ENCODE results near the gene KRTCAP2.

The KRTCAP2 gene

GRCh38 chr1:155140630-155140953, 32.5 kb downstream of the KRTCAP2 start:
- TF ChIP-seq CTCF (IDR thresholded peaks at IDR 0.05) = no peak

- TF ChIP-seq CTCF (IDR thresholded peaks at IDR 0.05) = no peak
Measured at GRCh38 chr1:155139895-155140629, 33.0 kb downstream of the KRTCAP2 start, which contains the start of gene DPM3. Gene DPM3 (minus strand): TSS chr1:155140531. CDS start chr1:155140240, 291 bp downstream.

GRCh38 chr1:155137154-155137949, 35.8 kb downstream of the KRTCAP2 start:
- no peak for TF ChIP-seq CTCF (IDR thresholded peaks at IDR 0.05)

- no peak for TF ChIP-seq CTCF (IDR thresholded peaks at IDR 0.05)
Measured at GRCh38 chr1:155136748-155137147, 36.4 kb downstream of the KRTCAP2 start.

GRCh38 chr1:155135415-155136028, 37.6 kb downstream of the KRTCAP2 start, which contains the start of gene SLC50A1:
Gene SLC50A1 (plus strand): TSS chr1:155135852. CDS start chr1:155135912, 60 bp downstream.
- no peak; the same call in 1 of the 2 replicates for TF ChIP-seq CTCF (IDR thresholded peaks at IDR 0.05)

GRCh38 chr1:155134880-155135414, 38.2 kb downstream of the KRTCAP2 start:
- TF ChIP-seq CTCF (IDR thresholded peaks at IDR 0.05) = no peak

- TF ChIP-seq CTCF (IDR thresholded peaks at IDR 0.05) = no peak
Measured at GRCh38 chr1:155134322-155134721, 38.8 kb downstream of the KRTCAP2 start.

All from LNCAP (cell line).